GM18520 (cell line): ENCODE measurements around the gene TAOK3.
"Not testable (repeated sequence)": the region's sequence is repeated elsewhere in the genome, so short reads cannot be mapped to it uniquely, and the experiment has no call there.

Experiments
- ATAC-seq: cut with Tn5 transposase; IDR thresholded peaks from one replicate; pipeline ENCODE4 v1.9.1; 2021; ENCODE audit not compliant: unreplicated experiment

The TAOK3 gene

DNA sequence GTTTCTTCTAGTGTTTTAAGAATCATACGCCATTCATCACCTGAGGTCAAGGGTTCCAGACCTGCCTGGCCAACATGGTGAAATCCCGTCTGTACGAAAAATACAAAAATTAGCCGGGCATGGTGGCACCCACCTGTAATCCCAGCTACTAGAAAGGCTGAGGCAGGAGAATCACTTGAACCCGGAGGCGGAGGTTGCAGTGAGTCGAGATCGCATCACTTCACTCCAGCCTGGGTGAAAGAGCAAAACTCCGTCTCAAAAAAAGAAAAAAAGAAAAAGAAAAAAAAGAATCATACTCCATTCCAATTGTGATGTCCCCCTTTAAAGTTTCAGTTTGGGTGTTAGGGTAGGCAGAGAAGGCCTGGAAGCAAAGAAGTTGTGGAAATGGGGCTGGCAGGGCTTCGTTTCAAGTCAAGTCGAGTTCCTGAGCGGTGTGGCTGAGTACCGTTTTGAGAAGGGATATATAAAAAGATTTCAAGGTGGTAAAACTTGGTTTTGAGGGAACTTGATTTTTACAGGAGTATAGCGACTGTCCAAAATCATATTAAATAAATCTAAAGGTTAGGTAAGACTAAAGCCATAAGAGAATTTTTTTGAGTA, 1.5 kb upstream of the TAOK3 start:
- ATAC-seq = no peak

DNA sequence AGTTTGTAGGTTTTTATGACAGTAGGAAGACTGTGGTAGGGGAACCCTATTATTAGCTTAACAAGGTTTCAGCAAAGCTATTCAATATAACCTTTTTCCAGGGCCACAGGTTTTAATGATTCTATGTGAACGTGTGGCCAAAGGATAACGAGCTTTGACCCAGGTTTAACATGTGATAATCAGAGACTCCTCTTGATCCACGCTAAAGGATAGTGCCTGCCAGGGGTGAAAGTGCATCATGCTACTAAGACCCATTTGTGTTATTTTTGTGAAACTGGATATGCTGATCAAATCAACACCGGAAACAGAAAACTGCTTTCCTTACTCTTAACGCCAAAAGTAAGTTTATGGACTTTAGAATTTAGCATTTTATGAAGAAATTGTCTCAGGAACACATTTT, 909 bp upstream of the TAOK3 start:
- ATAC-seq = no peak

DNA sequence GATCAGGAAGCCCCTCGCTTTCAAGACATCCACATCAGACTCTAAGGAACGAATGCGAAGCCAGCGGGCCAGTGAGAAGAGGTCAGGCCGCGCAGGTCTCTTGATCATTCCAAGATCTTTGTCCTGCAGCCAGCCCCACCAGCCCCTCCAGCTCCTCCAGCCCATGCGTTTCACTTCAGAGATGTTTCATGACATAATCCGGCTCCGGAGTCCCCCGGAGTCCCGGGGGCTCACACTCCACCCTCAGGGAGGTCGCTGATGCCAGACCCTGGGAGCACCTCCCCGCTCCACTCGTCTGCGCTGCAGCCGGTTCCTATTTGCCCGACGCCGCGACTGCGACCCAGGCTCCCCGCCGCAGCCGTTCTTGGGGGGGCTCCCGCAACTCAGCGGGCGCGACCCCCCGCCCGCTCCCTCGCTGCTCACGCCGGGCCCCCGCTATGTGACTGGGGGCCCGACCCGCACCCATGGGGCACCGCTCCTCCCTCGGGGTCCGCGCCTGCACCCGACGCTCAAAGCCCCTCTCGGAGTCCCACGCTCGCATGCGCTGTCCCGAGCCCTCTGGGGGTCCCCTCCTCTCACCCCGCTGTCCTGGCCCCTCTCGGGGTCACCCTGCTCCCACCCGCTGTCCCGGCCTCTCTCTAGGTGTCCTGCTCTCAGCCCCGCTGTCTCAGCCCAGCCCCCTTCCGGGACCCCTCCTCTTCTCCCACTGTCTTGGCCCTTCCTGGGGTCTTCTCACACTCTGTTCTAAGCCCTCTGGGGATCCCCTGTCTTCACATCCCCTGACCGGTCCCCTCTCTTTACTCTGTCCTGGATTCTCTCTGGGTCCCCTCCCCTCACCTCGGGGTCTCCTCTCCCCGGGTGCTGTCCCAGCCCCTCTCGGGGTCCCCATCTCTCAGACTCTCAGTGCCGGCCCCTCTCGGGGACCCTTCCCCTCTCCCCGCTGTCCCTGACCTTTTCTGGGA, 1.1 kb downstream of the TAOK3 start:
- ATAC-seq = no peak

DNA sequence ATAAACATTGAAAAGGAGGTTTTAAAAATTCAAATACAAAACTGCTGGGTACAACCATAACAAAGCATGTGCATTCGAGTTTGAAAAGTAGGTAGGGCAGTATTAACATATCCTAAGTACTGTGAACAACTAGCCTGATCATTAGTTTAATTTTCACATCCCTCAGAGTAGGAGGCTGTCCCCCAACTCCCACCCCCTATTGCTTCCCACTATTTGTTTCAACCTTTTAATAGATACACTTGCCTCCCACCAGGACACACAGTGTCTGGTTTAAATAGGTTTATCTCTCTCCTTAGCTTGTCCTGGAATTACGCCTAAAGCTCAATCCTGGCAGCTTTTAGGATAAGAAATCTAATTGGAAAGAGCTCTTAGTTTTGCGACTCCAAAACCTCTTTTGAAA, 2.1 kb downstream of the TAOK3 start:
- ATAC-seq = no peak

DNA sequence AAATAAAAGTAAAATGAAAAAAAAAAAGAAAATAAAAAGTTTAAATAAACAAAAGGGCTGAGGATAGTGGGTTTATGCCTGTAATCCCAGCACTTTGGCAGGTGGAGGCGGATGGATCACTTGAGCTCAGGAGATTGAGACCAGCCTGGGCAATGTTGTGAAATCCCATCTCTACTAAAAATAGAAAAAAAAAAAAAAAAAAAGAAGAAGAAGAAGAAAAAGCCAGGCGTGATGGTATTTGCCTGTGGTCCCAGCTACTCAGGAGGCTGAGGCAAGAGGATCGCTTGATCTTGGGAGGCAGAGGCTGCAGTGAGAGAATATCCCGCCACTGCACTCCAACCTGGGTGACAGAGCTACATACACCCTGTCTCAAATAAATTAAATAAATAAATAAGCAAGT, 3.9 kb downstream of the TAOK3 start:
- ATAC-seq = no peak

DNA sequence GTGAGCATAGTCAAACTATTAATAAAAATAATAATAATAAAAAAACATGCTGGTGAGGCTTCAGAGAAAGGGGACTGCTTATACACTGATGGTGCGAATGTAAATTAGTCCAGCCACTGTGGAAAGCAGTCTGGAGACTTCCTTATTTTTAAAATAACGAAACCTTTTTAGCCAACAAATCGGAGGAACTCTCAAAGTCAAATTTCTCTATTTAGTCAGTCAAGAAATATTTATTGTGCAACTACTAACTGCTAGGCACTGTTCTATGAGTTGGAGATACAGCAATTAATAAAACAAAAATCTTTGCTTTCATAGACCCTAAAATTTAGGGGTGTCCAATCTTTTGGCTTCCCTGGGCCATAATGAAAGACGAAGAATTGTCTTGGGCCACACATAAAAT, 10.8 kb downstream of the TAOK3 start:
- no peak for ATAC-seq

DNA sequence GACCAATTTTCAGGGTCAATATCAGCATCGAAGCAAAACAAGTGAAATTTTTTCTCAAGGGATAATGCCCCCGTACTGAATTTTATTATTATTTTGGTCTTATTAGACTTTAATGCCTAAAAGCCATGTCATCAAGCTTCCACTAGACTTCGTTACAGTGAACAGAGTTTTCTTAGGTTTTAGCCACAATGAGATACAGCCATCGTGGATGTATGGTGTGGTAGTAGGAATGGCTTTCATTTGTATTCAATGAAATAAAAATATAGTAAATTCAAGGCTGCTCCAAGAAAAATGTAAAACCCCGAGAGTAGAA, 11.7 kb downstream of the TAOK3 start:
- ATAC-seq = no peak

DNA sequence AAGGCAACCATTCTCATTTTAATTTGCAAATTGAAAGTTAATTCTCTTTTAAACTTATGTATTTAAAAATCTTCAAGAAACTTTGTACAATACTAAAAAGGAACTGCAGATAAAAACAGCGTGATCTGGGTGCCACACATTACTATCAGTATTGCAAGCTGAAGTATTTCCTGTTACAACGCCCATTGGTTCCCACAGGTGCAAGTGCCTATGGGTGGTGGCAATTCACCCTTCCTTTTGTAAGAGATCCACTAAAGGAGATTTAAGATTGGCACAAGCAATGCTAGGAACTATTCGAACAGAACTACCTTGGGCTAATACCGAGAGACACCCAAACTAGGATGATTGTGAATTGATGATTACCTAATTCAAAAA, 13.2 kb downstream of the TAOK3 start:
- ATAC-seq = no peak

DNA sequence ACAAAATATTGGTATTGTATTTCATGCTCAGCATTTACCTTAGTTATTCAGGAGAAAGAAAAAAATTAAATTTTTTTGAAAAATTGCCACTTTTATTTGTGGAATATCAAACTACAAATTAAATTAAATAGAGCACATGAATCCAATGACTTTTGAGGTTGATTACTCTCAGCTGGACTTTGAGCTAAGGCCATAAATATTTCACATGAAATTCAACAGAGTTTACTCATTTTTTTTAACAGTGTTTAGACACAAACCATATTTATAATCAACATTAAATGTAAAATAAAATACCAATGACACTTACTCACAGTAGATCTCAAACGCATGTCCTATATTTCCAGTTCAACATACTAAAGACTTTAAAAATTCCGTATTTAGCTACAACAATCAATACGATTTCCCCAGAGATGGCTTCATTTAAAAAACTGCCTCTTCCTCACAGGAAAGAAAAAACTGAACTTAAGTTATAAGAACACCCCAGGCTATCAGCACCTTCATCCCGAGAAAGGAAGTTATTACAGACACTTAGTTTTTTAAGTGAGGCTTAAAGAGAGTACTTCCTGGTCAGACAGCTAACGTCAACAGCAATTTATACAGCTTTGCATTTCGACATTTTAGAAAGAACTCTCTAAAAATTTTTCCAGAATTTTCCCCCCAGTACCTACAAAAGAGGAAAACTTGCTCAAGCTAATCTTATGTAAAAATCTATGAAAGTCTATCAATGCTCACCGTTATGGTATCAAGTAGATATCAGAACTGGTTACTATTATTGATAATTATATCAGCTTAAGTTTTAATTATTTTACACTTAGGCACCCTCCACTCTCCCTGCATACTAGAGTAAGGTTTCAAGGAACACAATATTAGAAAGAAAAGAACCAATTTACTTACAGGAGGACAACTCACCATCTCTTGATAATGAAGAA, 13.8 kb downstream of the TAOK3 start:
- ATAC-seq = no peak

DNA sequence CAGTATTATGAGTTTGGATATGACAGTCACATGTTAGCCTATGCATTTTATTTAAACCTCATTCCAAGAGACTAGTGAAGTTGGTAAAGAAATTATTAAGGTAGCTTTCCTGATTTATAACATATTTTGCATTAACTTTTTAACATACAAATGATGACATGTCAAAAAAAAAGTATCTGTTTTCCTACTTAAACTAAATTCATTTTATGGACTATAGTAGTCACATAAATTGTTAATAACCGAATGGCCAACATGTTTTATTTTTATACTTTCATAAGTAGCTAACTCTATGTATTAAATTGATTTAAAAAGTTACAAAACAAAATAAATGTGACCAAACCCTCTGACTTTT, 14.7 kb downstream of the TAOK3 start:
- ATAC-seq = no peak

DNA sequence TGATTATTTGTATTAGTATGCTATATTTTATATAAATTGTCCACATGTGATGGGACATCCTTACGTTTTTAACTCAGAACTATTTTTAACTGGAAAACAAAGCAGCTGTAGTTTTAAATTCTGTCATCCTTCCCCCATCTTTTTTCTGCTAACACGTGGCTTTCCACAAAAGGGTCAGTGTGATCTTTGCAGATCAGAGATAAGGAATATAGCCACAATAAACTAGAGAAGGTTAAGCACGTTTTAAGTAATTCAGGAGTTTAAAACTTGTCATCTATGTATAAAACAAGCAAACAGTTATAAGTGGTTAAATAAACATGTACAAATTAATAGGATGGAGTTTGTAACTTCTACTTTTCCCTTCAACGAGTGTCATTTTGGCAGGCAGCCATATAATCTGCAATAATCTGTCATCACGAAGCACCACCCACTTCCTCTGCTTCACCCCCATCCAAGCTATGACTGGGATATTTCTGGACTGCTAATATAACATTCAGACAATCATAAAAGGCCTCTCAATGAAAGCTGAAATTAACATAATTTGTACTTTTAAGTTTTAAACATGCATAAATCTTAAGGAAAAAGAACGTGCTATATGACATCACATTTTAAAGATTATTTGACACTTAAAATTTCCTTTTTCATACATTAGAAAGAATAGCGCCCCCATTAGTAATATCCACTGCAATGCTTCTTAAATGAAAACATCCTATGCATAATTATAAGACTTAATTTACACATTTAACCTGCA, 15.3 kb downstream of the TAOK3 start:
- no peak for ATAC-seq

DNA sequence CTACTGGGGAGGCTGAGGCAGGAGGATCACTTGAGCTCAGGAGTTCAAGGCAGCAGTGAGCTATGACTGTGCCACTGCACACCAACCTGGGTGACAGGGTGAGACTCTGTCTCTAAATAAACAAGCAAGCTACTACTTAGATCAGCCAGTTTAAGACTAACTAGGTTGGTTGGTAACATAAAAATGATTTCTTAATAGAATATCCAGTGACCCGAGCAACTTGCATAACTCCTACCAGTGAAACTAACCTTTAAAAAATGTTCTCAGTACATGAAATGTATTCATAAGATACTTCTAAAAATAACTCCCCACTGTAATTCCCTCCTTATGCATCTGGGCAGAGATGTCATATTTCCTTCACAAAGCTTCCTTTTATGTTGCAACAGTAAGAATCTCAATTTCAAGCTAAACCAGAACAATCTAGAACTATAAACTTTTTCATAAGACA, 15.9 kb downstream of the TAOK3 start:
- ATAC-seq = no peak

DNA sequence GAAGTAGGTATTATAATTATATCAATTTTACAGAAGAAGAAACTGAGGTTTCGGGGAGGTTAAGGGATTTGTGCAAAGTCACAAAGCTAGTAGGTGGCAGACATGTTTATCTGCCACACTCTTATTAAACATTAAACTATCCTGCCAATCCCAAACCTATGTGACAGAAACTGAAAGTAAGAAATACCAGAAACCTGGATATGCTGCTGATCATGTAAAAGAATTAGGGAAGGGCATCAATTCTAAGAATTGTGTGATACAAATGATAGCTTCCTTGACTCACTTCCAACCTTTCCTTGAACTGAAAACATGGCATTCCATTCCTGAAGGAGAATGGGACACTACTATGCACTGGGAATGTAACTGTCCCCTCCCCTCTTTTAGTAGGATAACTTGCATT, 16.9 kb downstream of the TAOK3 start:
- no peak for ATAC-seq

DNA sequence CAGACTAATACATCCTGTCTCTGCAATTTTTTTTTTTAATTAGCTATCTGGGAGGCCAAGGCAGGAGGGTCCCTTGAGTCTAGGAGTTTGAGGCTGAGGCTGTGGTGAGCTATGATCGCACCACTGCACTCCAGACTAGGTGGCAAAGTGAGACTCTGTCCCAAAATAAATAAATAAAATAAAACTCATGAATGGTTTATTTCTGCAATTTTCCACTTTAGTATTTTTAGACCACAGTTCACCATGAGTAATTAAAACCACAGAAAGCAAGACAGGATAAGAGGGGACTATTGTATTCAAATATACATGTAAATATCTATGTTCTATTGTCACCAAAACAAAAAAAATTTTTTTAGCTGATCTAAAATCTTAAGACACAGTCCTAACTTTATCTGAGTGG, 17.8 kb downstream of the TAOK3 start:
- no peak for ATAC-seq

DNA sequence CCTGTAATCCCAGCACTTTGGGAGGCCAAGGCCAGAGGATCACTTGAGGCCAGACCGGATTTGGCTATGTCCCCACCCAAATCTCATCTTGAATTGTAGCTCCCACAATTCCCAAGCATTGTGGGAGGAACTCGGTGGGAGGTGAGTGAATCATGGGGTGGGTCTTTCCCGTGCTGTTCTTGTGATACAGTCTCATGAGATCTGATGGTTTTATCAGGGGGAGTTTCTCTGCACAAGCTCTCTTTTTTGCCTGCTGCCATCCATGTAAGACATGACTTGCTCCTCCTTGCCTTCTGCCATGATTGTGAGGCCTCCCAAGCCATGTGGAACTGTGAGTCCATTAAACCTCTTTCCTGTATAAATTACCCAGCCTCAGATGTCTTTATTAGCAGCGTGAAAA, 18.2 kb downstream of the TAOK3 start:
- ATAC-seq = not testable (repeated sequence)

DNA sequence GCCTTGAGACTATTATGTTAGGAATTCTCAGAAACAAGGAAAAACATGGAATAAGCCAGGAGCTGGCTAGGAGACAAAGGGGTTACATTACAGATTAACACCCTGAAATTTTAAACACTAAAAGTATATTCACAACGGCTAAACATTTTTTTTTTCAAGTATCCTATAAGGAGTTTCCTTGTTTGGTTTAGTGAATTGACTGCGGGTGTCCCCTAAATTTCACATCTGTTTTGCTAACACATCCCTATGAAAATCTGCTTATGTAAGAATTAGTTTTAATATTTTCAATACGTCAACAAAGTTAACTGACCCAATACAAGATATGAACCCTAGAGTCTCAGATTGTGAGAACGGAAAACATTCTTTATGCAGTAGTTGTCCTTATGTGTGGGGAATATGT, 19.0 kb downstream of the TAOK3 start:
- no peak for ATAC-seq

DNA sequence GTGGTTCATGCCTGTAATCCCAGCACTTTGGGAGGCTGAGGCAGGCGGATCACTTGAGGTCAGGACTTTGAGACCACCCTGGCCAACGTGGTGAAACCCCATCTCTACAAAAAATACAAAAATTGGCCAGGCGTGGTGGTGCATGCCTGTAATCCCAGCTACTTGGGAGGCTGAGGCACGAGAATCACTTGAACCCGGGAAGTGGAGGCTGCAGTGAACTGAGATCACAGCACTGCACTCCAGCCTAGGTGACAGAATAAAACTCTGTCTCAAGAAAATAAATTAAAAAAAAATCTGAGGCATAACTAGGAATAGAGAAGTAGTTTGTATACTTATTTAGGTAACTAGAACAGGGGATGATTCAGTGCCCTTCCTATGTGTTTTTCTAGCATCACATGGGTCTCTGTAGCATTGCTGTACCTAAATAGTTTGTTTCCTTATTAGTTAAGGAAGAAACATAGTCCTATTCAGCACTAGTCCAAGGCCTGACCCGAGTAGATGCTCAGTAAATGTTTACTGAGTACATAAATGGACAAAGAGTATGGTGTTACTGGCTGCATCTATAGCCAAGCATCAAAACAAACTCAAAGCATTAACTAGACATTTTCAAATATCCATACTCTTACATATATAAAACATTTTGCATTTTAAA, 21.7 kb downstream of the TAOK3 start:
- no peak for ATAC-seq

DNA sequence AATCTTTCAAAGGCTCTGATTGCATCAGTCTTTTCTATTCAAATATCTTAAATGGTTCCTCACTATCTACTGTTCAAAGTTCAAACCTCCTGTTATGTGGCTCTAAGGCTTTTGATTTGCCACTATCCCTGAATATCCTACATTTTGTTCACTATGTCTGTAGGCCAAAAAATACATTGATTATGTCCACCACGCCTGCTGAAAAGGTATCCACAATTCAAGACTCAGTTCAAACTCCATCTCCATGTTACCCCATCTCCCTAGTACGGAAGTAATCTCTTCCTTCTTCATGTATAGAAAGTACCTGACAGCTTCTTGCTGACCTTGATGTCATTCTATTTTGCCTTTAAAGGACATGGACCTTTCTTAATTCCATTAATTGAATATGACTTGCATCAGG, 24.8 kb downstream of the TAOK3 start:
- ATAC-seq = no peak

DNA sequence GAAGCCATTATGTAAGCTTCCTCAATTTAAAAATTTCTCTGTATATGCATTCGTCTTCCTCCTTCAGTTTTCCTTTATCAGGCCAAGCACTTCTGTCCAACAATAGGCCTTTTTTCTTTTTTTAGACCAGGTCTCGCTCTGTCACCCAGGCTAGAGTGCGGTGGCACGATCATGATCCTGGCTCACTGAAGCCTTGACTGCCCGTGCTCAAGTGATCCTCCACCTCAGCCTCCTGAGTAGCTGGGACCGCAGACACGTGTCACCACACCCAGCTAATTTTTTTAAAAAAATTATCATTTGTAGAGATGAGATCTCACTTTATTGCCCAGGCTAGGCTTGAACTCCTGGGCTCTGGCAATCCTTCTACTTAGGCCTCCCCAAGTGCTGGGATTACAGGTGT, 25.8 kb downstream of the TAOK3 start:
- no peak for ATAC-seq

DNA sequence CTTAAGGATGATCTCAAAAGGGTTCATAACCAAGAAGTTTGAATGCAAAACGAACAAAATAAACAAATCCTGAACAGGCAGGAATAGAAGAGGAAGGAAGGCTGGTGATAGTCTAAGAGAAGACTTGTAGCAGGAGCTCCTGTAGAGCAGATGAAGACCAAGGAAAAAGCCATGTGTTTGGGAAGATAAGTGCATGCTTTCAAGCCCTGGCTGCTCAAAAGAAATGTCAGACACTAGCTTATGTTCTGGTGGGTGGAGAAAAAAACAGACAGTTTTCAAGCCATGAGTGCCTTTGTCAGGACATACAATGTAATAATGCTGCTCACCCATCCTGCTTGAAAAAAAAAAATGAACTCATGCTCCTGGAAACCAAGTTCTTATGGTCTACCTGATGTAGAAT, 27.4 kb downstream of the TAOK3 start:
- no peak for ATAC-seq

DNA sequence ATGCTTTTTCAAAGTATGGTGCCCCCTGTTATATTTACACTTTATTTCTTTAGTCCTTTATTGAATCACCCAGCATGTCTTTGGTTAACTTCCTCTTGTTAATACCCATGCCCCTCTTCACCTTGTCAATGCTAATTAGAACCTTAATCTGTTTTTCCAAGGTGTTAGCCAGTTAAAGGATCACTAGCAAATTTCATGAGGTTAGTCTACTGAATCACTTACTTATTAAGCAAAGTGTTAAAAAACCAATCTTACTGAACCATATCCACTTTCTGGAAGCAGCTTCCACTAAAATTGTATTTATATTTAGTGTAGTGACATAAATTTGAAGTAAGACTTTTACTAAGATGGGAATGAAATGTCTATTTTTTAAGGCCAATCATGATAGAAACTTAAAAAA, 27.9 kb downstream of the TAOK3 start:
- no peak for ATAC-seq
